ENCODE measurements around the gene NDC80.

- TF ChIP-seq CTCF (conservative IDR thresholded peaks at IDR 0.05), result no peak
- no peak for TF ChIP-seq ZFX (IDR thresholded peaks at IDR 0.05)
These were observed 64.2 kb downstream of the NDC80 start for GRCh38 chr18:2635586-2635985.
